Measurements from ENCODE around the gene CISTR.

GRCh38 chr12:53751336-53752191 is at the start of gene CISTR:
- TF ChIP-seq, protein P1, sequence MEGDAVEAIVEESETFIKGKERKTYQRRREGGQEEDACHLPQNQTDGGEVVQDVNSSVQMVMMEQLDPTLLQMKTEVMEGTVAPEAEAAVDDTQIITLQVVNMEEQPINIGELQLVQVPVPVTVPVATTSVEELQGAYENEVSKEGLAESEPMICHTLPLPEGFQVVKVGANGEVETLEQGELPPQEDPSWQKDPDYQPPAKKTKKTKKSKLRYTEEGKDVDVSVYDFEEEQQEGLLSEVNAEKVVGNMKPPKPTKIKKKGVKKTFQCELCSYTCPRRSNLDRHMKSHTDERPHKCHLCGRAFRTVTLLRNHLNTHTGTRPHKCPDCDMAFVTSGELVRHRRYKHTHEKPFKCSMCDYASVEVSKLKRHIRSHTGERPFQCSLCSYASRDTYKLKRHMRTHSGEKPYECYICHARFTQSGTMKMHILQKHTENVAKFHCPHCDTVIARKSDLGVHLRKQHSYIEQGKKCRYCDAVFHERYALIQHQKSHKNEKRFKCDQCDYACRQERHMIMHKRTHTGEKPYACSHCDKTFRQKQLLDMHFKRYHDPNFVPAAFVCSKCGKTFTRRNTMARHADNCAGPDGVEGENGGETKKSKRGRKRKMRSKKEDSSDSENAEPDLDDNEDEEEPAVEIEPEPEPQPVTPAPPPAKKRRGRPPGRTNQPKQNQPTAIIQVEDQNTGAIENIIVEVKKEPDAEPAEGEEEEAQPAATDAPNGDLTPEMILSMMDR (IDR thresholded peaks at IDR 0.05), result no peak
- TF ChIP-seq POLR2A (IDR thresholded peaks at IDR 0.05), result no peak

Data from testis (tissue), 2 donors.